GM12874 (cell line): ENCODE measurements around the gene TMEM256.

ENCODE experiments used
- CTCF ChIP-seq: IDR thresholded peaks from 2 replicates; pipeline ENCODE4 v1.5.1; 2011; ENCODE audit warnings: low read depth, mild to moderate bottlenecking, control low read depth, low read length, moderate library complexity; ENCODE audit not compliant: insufficient read depth

Gene TMEM256

GRCh38 chr17:7357381-7357780 is 46.5 kb downstream of the TMEM256 start:
- no peak for TF ChIP-seq CTCF

GRCh38 chr17:7356756-7357155 is 47.1 kb downstream of the TMEM256 start:
- no peak for TF ChIP-seq CTCF

- TF ChIP-seq CTCF = peak; percentile 97
These were observed 47.8 kb downstream of the TMEM256 start for GRCh38 chr17:7356072-7356549.

DNA sequence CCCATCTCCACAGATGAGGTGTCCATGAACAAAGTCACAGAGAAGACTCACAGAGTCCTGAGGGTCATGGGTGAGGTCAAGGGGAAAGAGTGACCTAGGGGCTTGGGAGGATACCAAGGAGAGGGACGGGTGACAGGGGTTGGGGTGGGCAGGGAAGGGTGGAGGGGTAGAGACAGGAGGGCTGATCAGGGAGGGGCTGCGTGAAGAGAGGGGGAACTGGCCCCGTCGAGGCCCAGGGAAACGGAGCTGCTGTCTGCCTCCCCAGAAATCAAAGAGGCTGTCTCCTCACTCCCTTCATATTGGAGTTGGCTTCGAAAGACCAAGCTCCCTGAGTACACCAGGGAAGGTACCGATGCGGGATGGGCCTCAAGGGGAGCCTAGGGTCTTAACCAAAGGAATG is 48.3 kb downstream of the TMEM256 start:
- TF ChIP-seq CTCF = no peak

DNA sequence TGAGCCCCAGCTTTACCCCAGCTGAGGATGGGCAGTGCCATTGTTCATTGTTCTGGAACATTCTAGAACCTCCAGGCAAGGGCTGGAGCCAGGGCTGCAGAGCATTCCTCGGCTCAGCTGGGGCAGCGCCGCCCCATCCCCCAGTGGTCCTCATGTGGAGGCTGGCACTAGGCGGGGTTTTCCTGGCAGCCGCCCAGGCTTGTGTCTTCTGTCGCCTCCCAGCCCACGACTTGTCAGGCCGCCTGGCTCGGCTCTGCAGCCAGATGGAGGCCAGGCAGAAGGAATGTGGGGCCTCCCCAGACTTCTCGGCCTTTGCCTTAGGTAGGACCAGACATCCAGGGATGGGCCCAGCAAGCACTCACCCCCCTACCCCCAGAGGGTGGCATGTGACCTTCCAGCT is 48.8 kb downstream of the TMEM256 start, which contains the start of gene TMEM95:
Gene TMEM95 (plus strand): TSS at position 104 of the 400 bp plus-strand sequence. CDS start 49 bp downstream, at position 153.
- no peak for TF ChIP-seq CTCF

GRCh38 chr17:7354262-7354843 is 49.5 kb downstream of the TMEM256 start:
- no peak for TF ChIP-seq CTCF
